Chondrocyte (in vitro differentiated cells): ENCODE results near the gene MS4A1. TPM values are rescaled to one million over a fixed set of nuclear protein-coding genes. Genes with fewer than 3 reads are reported as not detected.
"Not testable (repeated sequence)": the region's sequence is repeated elsewhere in the genome, so short reads cannot be mapped to it uniquely, and the experiment has no call there.

Experiments used
- DNase-seq: peaks from one replicate; pipeline ENCODE4 v3.0.0; 2021; ENCODE audit warnings: mixed read lengths, low spot score
- H3K27ac Mint-ChIP-seq: one replicate; pipeline ENCODE4 v1.8.0; 2021; ENCODE audit warnings: mild to moderate bottlenecking, moderate library complexity, mixed read lengths; ENCODE audit not compliant: unreplicated experiment
- H3K27me3 Mint-ChIP-seq: 2 replicates; pipeline ENCODE4 v1.8.0; 2021; ENCODE audit warnings: low read depth, mixed read lengths
- H3K36me3 Mint-ChIP-seq: 2 replicates; pipeline ENCODE4 v1.8.0; 2021; ENCODE audit warnings: low read depth, mixed read lengths
- H3K4me1 Mint-ChIP-seq: 2 replicates; pipeline ENCODE4 v1.8.0; 2021; ENCODE audit warnings: low read depth, mild to moderate bottlenecking, mixed read lengths
- H3K4me3 Mint-ChIP-seq: one replicate; pipeline ENCODE4 v1.8.0; 2021; ENCODE audit warnings: mild to moderate bottlenecking, moderate library complexity, mixed read lengths; ENCODE audit not compliant: unreplicated experiment
- H3K9me3 Mint-ChIP-seq: 2 replicates; pipeline ENCODE4 v1.8.0; 2021; ENCODE audit warnings: low read depth, mixed read lengths
- total RNA-seq: library from RNA; stranded (reverse); gene quantifications from 3 replicates; pipeline ENCODE4 v1.2.1, GENCODE V29; 2021
- TF ChIP-seq, protein P1 (sequence below): fragments of 200-600 bp; sonication (generic); IDR thresholded peaks from 2 replicates; pipeline ENCODE4 v1.5.0; 2021; ENCODE audit warnings: antibody characterized with exemption, mild to moderate bottlenecking, moderate library complexity

MS4A1 gene
- total RNA-seq, 1 donor from 2014 or later = not detected

DNA sequence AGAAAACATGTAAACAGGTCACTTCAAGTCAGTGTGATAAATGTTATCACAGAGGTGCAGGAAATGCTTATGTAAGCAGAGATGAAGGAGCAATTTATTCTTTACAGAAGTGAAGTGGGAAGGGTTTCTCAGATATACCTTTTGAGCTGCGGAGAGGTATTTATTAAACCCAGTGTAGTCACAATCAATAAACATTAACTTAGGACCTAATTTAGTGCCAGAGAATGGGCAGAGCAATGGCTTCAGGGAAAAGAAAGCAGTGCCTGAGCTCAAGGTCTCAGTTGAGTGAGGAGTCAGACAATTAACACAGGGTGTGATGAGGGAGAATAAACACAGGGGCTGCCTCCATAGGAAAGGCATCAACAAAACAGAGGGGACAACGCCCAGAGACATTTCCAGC is 24.4 kb upstream of the MS4A1 start:
- Mint-ChIP-seq H3K9me3 (no peaks in the 10 kb centered on the region), H3K36me3 (no peaks in the 10 kb centered on the region), H3K27ac (no peak overlapping the region), H3K4me3 (no peak overlapping the region), H3K27me3 (peaks cover 18% of the 10 kb centered on the region), H3K4me1 (no peaks in the 10 kb centered on the region)
- TF ChIP-seq, protein P1, sequence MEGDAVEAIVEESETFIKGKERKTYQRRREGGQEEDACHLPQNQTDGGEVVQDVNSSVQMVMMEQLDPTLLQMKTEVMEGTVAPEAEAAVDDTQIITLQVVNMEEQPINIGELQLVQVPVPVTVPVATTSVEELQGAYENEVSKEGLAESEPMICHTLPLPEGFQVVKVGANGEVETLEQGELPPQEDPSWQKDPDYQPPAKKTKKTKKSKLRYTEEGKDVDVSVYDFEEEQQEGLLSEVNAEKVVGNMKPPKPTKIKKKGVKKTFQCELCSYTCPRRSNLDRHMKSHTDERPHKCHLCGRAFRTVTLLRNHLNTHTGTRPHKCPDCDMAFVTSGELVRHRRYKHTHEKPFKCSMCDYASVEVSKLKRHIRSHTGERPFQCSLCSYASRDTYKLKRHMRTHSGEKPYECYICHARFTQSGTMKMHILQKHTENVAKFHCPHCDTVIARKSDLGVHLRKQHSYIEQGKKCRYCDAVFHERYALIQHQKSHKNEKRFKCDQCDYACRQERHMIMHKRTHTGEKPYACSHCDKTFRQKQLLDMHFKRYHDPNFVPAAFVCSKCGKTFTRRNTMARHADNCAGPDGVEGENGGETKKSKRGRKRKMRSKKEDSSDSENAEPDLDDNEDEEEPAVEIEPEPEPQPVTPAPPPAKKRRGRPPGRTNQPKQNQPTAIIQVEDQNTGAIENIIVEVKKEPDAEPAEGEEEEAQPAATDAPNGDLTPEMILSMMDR = no peak
- no peak for DNase-seq

DNA sequence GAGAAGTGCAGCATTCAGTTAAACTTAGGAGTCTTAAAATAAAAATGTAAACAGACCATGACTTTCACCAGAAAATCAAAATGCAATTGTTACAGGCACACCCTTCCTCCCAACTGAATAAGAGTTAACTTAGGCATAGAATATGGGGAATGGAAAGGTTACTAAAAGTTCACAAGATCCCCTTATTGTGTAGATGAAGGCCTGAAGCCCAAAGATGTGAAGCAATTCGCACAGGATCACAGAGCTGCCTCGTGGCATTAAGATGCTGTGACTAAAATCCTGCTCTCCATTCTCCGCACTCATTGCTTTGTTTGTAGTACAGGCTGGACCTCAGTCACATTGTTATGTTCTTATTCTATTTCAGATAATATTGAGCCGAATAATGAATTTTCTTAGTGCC is 22.2 kb upstream of the MS4A1 start:
- TF ChIP-seq, protein P1 = no peak
- no peak for DNase-seq
- peaks cover 15% of the 10 kb centered on the region for H3K27me3 Mint-ChIP-seq
- H3K27ac Mint-ChIP-seq = no peak overlapping the region
- no peaks in the 10 kb centered on the region for H3K9me3 Mint-ChIP-seq
- no peaks in the 10 kb centered on the region for H3K36me3 Mint-ChIP-seq
- H3K4me3 Mint-ChIP-seq = no peak overlapping the region
- H3K4me1 Mint-ChIP-seq = no peaks in the 10 kb centered on the region

DNA sequence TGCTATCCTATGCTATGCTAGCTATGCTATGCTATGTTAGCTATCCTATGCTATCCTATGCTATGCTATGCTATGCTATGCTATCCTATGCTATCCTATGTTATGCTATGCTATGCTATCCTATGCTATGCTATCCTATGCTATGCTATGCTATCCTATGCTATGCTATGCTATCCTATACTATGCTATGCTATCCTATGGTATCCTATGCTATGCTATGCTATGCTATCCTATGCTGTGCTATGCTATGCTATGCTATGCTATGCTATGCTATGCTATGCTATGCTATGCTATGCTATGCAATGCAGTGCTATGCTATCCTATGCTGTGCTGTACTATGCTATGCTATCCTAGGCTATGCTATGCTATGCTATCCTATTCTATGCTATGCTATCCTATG is 8.6 kb upstream of the MS4A1 start:
- Mint-ChIP-seq H3K4me1 (no peaks in the 10 kb centered on the region), H3K9me3 (no peaks in the 10 kb centered on the region), H3K27ac (no peak overlapping the region), H3K36me3 (no peaks in the 10 kb centered on the region), H3K27me3 (peaks cover 5% of the 10 kb centered on the region), H3K4me3 (no peak overlapping the region)
- TF ChIP-seq, protein P1 = no peak
- DNase-seq = no peak

DNA sequence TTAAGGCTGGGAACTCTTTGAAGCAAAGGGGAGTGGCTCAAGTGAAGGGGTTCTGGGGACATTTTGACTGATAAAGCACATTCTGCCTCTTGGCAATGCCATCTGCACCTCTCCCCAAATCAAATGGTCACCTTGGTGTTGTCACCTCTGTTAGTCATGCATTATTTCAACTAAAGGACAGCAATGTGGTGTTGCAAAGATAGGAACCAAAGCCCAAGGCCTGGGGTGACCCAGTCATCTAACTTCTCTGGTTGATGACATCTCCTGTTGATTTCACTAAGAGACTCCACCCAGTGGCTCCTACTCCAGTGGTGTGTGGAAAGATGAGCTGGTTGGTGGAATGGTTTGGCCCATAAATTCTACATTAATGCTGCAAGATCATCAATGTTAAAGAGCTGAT is 7.8 kb upstream of the MS4A1 start:
- H3K4me3 Mint-ChIP-seq = no peak overlapping the region
- H3K9me3 Mint-ChIP-seq = no peaks in the 10 kb centered on the region
- DNase-seq = no peak
- no peaks in the 10 kb centered on the region for H3K36me3 Mint-ChIP-seq
- no peaks in the 10 kb centered on the region for H3K4me1 Mint-ChIP-seq
- peaks cover 5% of the 10 kb centered on the region for H3K27me3 Mint-ChIP-seq
- H3K27ac Mint-ChIP-seq = no peak overlapping the region
- TF ChIP-seq, protein P1 = no peak

DNA sequence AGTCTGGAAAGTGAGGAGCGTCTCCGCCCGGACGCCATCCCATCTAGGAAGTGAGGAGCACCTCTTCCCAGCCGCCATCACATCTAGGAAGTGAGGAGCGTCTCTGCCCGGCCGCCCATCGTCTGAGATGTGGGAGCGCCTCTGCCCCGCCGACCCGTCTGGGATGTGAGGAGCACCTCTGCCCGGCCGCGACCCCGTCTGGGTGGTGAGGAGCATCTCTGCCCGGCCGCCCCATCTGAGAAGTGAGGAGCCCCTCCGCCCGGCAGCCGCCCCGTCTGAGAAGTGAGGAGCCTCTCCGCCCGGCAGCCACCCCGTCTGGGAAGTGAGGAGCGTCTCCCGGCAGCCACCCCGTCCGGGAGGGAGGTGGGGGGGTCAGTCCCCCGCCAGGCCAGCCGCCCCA is 4.5 kb upstream of the MS4A1 start:
- not testable (repeated sequence) for H3K4me3 Mint-ChIP-seq, H3K27ac Mint-ChIP-seq, H3K36me3 Mint-ChIP-seq, DNase-seq, H3K4me1 Mint-ChIP-seq, H3K9me3 Mint-ChIP-seq, H3K27me3 Mint-ChIP-seq

DNA sequence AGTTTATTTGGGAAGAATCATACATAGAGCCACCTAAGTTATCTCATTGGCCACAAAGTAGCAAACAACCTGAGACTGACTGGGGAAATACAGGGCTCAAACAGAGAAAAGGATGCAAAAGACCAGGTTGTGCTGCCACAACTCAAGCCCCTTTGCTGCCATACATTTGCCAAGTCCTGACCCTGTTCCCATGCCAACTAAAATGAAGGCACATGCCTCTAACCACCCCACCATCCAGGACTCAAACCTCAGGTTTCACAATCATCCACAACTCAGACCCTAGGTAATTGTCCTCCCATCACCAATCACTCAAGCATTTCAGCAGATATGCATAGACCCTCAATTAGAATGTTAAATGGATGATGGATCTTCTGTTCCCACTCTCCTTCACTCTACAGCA is 1.4 kb upstream of the MS4A1 start:
- peaks cover 12% of the 10 kb centered on the region for H3K27me3 Mint-ChIP-seq
- TF ChIP-seq, protein P1 = no peak
- H3K4me1 Mint-ChIP-seq = no peaks in the 10 kb centered on the region

More for the DNA sequence above, 1.4 kb upstream of the MS4A1 start:
- DNase-seq = no peak
- Mint-ChIP-seq H3K4me3 (no peak overlapping the region), H3K9me3 (no peaks in the 10 kb centered on the region), H3K36me3 (no peaks in the 10 kb centered on the region), H3K27ac (no peak overlapping the region)
